ENCODE data around the gene NCCRP1. TPM values are rescaled to one million over a fixed set of nuclear protein-coding genes. Genes with fewer than 3 reads are reported as not detected.

The NCCRP1 gene
- total RNA-seq, 3 donors from 2014 or later: not detected

DNA sequence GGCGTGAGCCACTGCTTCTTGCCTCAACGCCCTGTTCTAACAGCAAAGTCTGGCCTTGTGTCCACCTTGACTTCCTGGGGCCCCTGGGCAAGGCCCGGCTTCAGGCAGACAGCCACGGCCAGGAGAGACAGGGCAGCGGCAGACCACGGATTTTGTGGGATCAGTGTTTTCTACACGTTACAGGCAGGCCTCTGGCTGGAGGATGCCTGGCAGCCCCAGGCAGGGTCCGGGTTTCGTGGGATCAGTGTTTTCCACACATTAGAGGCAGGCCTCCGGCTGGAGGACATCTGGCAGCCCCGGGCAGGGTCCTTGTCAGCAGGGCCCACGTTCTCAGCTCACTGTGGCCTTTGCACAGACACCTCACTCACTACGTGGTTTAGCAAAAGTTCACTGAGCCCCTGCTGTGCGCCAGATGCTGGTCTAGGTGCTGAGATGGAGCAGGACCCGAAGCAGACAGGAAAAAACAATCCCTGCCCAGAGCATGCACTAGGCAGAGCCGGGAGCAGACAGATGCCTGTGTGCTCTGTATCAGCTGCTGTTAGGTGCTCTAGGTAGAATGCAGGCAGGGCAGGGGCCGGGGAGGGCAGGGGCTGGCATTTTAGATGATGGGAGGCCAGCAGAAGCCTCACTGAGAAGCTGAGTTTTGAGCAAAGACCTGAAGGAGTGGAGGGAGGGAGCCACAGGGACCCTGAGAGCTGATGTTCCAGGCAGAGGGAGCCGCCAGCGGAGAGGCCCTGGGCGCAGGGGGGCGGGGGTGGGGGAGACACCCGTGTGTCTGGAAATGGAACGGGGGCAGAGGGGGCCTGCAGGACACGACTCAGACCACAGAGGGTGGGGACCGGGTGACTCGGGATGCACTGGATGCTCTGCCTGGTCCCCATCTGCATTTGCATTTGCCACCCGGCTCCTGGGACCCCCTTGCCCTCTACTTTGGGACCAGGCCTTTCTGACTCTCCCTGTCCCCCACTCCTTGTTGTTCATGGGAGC lies 25.0 kb upstream of the NCCRP1 start:
- H3K9me3 Mint-ChIP-seq: no peaks in the 10 kb centered on the region
- H3K27me3 Mint-ChIP-seq (ENCODE audit: low read depth): no peaks in the 10 kb centered on the region
- no peak overlapping the region for H3K4me3 Mint-ChIP-seq
- ATAC-seq (no peak), DNase-seq (no peak)
- peaks cover 4% of the 10 kb centered on the region for H3K36me3 Mint-ChIP-seq (ENCODE audit: insufficient read depth)
- H3K4me1 Mint-ChIP-seq (ENCODE audit: low read depth): no peaks in the 10 kb centered on the region

DNA sequence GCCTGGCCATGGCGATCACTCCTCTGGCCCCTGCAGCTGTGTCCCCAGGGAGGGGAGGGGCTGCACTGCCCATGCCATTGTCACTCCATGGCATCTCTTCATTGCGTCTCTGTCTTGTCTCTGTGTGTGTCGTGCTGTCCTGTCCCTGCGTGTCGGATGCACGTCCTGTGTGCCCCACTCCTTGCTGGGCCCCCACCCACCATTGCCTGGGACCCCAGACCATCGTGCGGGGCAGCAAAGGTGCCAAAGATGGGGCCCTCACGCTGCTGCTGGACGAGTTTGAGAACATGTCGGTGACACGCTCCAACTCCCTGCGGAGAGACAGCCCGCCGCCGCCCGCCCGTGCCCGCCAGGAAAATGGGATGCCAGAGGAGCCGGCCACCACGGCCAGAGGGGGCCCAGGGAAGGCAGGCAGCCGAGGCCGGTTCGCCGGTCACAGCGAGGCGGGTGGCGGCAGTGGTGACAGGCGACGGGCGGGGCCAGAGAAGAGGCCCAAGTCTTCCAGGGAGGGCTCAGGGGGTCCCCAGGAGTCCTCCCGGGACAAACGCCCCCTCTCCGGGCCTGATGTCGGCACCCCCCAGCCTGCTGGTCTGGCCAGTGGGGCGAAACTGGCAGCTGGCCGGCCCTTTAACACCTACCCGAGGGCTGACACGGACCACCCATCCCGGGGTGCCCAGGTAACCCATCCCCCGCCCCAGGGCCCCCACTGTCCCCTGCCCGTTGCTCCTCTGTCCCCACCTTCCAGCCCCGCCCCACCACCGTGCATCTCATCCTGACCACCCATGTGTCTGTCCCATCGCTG lies 23.9 kb upstream of the NCCRP1 start:
- Mint-ChIP-seq H3K9me3 (no peaks in the 10 kb centered on the region), H3K27me3 (ENCODE audit: low read depth) (no peaks in the 10 kb centered on the region), H3K4me1 (ENCODE audit: low read depth) (no peaks in the 10 kb centered on the region), H3K36me3 (ENCODE audit: insufficient read depth) (peaks cover 4% of the 10 kb centered on the region), H3K4me3 (no peak overlapping the region)
- DNase-seq: no peak
- no peak for ATAC-seq

DNA sequence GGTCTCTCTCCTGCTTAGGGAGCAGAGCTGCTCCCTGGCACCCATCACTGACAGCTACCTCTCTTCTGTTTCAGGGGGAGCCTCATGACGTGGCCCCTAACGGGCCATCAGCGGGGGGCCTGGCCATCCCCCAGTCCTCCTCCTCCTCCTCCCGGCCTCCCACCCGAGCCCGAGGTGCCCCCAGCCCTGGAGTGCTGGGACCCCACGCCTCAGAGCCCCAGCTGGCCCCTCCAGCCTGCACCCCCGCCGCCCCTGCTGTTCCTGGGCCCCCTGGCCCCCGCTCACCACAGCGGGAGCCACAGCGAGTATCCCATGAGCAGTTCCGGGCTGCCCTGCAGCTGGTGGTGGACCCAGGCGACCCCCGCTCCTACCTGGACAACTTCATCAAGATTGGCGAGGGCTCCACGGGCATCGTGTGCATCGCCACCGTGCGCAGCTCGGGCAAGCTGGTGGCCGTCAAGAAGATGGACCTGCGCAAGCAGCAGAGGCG lies 23.2 kb upstream of the NCCRP1 start:
- H3K36me3 Mint-ChIP-seq (ENCODE audit: insufficient read depth): peaks cover 7% of the 10 kb centered on the region
- no peaks in the 10 kb centered on the region for H3K9me3 Mint-ChIP-seq
- no peaks in the 10 kb centered on the region for H3K27me3 Mint-ChIP-seq (ENCODE audit: low read depth)

DNA sequence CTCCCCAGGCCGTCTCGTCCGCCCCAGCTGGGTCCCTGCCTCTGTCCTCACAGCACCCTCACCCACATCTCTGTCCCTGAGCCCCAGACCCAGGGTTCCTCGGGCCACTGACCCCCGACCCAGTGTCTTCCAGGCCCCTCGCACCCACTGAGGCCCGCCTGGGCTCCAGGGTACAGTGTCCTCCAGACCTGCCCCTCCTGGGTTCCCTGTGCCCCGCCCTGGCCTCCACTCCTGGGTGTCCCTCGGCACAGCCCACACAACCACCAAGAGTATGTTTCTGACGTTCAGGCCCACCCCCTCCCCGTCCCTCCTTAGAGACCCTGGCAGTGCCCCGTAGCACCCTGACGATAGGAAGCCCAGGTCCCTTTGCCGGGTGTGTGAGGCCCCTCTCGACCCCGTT lies 22.6 kb upstream of the NCCRP1 start:
- DNase-seq: no peak
- Mint-ChIP-seq H3K4me1 (ENCODE audit: low read depth) (no peaks in the 10 kb centered on the region), H3K36me3 (ENCODE audit: insufficient read depth) (peaks cover 3% of the 10 kb centered on the region)

More for the DNA sequence above, 23.2 kb upstream of the NCCRP1 start:
- Mint-ChIP-seq H3K4me3 (no peak overlapping the region), H3K4me1 (ENCODE audit: low read depth) (no peaks in the 10 kb centered on the region)
- DNase-seq (no peak), ATAC-seq (no peak)

DNA sequence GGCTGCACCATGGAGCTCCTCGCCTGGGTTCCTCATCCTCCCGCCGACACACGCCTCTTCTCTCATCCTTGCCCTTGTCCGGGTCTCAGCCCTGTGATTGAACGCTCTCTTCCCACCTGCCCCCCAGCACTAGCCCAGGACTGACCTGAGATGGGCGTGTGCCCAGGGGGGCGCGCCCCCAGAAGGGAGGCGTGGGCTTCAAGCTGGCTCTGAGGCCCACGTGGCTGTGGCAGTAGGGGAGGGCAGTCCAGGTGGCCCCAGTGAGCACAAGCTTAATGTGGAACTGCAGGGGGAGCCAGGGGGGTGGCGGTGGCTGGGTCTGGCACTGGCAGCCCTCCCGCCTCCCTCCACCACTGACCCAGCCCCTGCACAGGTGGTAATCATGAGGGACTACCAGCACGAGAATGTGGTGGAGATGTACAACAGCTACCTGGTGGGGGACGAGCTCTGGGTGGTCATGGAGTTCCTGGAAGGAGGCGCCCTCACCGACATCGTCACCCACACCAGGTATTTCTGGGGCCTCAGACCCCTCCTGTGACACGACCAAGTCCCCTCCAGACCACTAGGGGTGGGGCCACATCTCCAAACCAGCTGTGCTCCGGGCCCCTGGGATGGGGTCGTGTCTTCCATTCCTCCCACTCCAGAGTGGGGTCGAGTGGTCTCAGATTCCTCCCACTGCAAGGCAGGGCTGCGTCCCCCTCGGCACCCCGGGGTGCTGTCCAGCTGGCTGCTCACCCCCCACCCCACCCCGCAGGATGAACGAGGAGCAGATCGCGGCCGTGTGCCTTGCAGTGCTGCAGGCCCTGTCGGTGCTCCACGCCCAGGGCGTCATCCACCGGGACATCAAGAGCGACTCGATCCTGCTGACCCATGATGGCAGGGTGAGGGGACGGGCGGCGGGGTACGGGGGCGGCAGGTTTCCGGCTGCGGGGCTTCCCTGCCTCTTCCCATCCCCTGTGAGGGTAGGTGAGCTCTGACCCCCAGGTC lies 21.9 kb upstream of the NCCRP1 start:
- H3K36me3 Mint-ChIP-seq (ENCODE audit: insufficient read depth): peaks cover 3% of the 10 kb centered on the region
- no peaks in the 10 kb centered on the region for H3K4me1 Mint-ChIP-seq (ENCODE audit: low read depth)
- H3K27me3 Mint-ChIP-seq (ENCODE audit: low read depth): no peaks in the 10 kb centered on the region
- DNase-seq (no peak), ATAC-seq (no peak)
- H3K4me3 Mint-ChIP-seq: no peak overlapping the region
- H3K9me3 Mint-ChIP-seq: no peaks in the 10 kb centered on the region

More for the DNA sequence above, 22.6 kb upstream of the NCCRP1 start:
- no peaks in the 10 kb centered on the region for H3K27me3 Mint-ChIP-seq (ENCODE audit: low read depth)
- H3K4me3 Mint-ChIP-seq: no peak overlapping the region
- no peak for ATAC-seq
- no peaks in the 10 kb centered on the region for H3K9me3 Mint-ChIP-seq

DNA sequence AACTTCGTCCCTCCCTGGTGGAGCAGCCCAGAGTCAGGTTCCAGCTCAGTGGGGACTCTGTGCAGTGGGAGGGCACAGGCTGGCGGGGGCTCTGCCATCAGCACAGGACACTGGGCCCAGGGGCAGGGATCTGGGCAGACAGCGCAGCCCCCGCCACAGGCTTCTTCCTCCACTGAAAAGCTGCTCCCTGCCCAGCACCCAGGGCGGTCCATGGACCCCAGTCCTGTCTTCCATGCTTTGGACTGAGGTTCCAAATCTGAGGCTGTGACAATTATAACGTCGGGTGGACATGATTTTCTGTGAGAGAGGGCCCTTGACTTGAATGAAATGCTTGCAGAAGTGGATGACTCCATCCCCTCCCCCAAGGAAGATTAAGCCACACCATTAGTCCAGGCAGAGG lies 21.2 kb upstream of the NCCRP1 start:
- H3K4me1 Mint-ChIP-seq (ENCODE audit: low read depth): no peaks in the 10 kb centered on the region
- H3K27me3 Mint-ChIP-seq (ENCODE audit: low read depth): no peaks in the 10 kb centered on the region
- no peak for ATAC-seq
- no peak overlapping the region for H3K4me3 Mint-ChIP-seq
- peaks cover 3% of the 10 kb centered on the region for H3K36me3 Mint-ChIP-seq (ENCODE audit: insufficient read depth)
- no peaks in the 10 kb centered on the region for H3K9me3 Mint-ChIP-seq
- no peak for DNase-seq

DNA sequence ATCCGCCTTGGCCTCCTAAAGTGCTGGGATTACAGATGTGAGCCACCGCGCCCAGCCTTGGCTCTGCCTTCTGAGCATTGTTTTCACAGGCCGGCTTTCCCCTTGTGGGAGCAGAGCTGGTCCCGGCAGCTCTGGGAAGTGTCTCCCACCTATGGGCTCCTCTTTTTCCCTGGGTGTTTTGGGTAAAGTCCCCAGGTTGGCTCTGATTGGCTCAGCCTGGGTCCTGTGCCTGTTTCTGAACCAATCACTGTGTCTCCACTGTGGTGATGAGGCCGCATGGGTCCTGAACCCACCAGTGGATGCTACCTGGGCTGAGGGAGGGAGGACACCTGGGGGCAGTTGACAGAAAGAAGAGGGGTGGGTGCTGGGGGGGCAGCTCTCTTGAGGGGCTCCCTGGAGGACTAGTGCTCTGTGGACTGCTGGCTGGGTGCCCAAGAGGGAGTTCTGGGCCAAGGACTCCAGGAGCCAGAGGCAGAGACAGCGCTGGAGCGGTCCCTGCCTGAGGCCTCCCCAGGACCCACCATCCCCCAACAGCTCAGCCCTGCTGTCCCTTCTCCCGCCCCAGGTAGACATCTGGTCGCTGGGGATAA lies 19.6 kb upstream of the NCCRP1 start:
- Mint-ChIP-seq H3K36me3 (ENCODE audit: insufficient read depth) (peaks cover 3% of the 10 kb centered on the region), H3K9me3 (no peaks in the 10 kb centered on the region), H3K4me3 (no peak overlapping the region), H3K4me1 (ENCODE audit: low read depth) (no peaks in the 10 kb centered on the region), H3K27me3 (ENCODE audit: low read depth) (no peaks in the 10 kb centered on the region)
- no peak for DNase-seq
- ATAC-seq: no peak

DNA sequence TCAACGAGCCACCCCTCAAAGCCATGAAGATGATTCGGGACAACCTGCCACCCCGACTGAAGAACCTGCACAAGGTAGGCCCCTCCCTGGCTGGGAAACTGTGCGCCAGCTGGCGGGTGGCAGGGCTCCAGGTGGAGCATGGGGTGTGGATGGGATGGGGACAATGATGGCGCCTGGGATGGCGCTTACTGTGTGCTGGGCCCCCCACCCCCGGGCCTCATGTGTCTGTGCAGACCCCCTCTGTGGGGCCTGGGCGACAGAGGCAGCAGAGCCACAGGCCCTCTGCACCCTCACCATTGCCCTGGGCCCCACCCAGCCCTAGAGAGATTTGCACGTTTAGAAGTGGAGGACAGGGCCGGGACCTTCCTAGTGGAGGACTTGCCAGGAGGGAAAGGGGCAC lies 19.0 kb upstream of the NCCRP1 start:
- ATAC-seq (no peak), DNase-seq (no peak)
- H3K4me1 Mint-ChIP-seq (ENCODE audit: low read depth): no peaks in the 10 kb centered on the region
- H3K9me3 Mint-ChIP-seq: no peaks in the 10 kb centered on the region
- no peak overlapping the region for H3K4me3 Mint-ChIP-seq
- no peaks in the 10 kb centered on the region for H3K27me3 Mint-ChIP-seq (ENCODE audit: low read depth)
- peaks cover 3% of the 10 kb centered on the region for H3K36me3 Mint-ChIP-seq (ENCODE audit: insufficient read depth)

DNA sequence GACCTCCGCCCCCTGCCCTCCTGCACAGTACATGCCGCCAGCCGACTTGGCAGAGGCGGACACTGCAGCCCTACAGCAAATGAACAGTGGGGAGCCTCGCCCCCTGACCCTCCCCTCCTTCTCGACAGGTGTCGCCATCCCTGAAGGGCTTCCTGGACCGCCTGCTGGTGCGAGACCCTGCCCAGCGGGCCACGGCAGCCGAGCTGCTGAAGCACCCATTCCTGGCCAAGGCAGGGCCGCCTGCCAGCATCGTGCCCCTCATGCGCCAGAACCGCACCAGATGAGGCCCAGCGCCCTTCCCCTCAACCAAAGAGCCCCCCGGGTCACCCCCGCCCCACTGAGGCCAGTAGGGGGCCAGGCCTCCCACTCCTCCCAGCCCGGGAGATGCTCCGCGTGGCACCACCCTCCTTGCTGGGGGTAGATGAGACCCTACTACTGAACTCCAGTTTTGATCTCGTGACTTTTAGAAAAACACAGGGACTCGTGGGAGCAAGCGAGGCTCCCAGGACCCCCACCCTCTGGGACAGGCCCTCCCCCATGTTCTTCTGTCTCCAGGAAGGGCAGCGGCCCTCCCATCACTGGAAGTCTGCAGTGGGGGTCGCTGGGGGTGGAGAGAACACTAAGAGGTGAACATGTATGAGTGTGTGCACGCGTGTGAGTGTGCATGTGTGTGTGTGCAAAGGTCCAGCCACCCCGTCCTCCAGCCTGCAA lies 18.3 kb upstream of the NCCRP1 start:
- Mint-ChIP-seq H3K27me3 (ENCODE audit: low read depth) (no peaks in the 10 kb centered on the region), H3K36me3 (ENCODE audit: insufficient read depth) (peaks cover 3% of the 10 kb centered on the region), H3K4me1 (ENCODE audit: low read depth) (no peaks in the 10 kb centered on the region), H3K4me3 (no peak overlapping the region), H3K9me3 (no peaks in the 10 kb centered on the region)
- DNase-seq (no peak), ATAC-seq (no peak)

DNA sequence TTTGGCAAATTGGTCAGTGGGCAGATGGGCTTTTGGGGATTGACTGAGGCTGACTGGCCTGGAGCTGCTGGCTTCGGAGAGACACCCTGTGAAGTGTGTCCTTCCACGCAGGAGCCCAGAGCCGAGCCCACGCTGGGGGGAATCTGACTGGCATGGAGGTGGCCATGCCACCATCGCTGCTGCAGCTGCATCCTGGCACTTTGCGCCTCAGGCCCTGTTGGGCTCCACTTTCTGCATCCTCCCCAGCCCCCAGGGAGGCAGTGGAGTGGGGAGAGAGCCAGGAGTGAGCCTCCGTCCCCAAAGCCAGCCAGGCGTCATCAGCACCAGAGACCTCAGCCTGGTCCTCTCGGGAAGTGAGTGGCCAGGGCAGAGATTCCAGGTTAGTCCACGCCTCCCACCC lies 17.0 kb upstream of the NCCRP1 start:
- no peak for ATAC-seq
- H3K36me3 Mint-ChIP-seq (ENCODE audit: insufficient read depth): peaks cover 3% of the 10 kb centered on the region
- H3K4me1 Mint-ChIP-seq (ENCODE audit: low read depth): no peaks in the 10 kb centered on the region
- no peaks in the 10 kb centered on the region for H3K27me3 Mint-ChIP-seq (ENCODE audit: low read depth)
- H3K4me3 Mint-ChIP-seq: no peak overlapping the region
- no peak for DNase-seq
- H3K9me3 Mint-ChIP-seq: no peaks in the 10 kb centered on the region

DNA sequence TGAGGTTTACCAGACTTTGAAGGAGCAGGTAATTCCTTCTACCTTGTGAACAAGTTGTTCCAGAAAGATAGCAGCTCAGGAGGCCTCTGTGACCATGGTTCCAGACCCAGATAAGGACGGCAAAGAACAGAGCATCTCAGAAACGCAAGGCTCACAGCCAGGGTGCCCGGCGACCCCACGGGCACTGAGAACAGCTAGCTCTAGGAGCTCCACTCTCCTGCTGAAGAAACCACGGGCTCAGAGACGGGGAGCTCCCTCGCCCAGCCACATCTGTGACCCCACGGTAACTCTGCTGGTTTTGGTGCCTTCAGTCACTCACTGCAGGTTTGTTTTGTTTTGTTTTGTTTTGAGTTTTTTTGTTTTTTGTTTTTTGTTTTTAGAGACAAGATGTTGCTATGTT lies 16.0 kb upstream of the NCCRP1 start:
- H3K4me3 Mint-ChIP-seq: no peak overlapping the region
- no peaks in the 10 kb centered on the region for H3K27me3 Mint-ChIP-seq (ENCODE audit: low read depth)
- H3K9me3 Mint-ChIP-seq: no peaks in the 10 kb centered on the region
- H3K36me3 Mint-ChIP-seq (ENCODE audit: insufficient read depth): peaks cover 3% of the 10 kb centered on the region
- DNase-seq (no peak), ATAC-seq (no peak)
- H3K4me1 Mint-ChIP-seq (ENCODE audit: low read depth): no peaks in the 10 kb centered on the region

DNA sequence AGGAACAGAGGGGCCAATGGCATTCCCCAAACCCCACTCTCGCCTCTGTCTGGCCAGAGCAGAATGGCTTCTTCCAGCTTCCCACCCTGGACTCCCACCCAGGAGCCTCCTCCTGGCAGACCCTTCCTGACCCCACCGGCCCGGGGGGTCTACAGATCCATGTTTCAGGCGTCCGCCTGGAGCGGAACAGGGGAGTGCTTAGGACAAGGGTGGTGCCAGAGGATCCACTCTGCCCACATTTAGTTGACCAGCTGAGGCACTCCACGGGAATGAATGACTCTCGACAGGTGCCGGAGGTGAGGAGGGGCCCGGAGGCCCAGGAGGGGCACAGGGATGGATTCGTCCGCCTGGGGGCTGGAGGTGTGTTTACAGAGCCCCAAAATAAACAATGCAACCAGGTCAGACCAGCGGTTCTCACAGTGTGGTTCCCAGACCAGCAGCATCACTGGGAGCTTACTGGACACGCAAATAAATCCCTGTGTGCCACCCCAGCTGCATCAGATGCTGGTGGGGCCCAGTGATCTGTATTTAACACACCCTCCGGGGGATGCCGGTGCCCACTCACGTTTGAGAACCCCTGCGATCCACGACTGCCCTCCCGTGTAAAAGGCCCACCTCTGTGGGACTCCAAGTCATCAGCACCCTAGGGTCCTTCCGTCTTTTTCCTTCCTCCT lies 15.1 kb upstream of the NCCRP1 start:
- Mint-ChIP-seq H3K9me3 (no peaks in the 10 kb centered on the region), H3K4me3 (no peak overlapping the region), H3K4me1 (ENCODE audit: low read depth) (no peaks in the 10 kb centered on the region), H3K27me3 (ENCODE audit: low read depth) (no peaks in the 10 kb centered on the region), H3K36me3 (ENCODE audit: insufficient read depth) (peaks cover 3% of the 10 kb centered on the region)
- ATAC-seq: no peak
- no peak for DNase-seq

DNA sequence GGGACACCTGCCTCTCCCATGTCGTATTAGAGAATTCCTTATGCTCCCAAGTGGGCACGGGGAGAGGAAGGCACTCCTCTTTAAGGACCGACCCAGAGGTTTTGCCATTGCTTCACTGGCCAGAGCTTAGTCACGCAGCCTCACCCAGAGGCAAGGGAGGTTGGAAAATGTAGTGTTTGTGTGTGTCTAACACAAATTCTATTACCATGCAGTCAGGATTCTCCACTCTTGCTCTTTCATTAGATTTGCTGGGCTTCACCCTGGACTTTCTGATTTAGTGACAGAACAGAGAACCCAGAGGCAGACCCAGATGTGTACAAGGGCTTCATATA lies 14.6 kb upstream of the NCCRP1 start:
- ATAC-seq (no peak), DNase-seq (no peak)
- peaks cover 3% of the 10 kb centered on the region for H3K36me3 Mint-ChIP-seq (ENCODE audit: insufficient read depth)
- H3K4me3 Mint-ChIP-seq: no peak overlapping the region
- no peaks in the 10 kb centered on the region for H3K9me3 Mint-ChIP-seq
- no peaks in the 10 kb centered on the region for H3K4me1 Mint-ChIP-seq (ENCODE audit: low read depth)
- H3K27me3 Mint-ChIP-seq (ENCODE audit: low read depth): no peaks in the 10 kb centered on the region

Measured in activated T-cell treated with anti-CD3 and anti-CD28 coated beads, Interleukin-2, amount 50 U/mL, for 4 hours (primary cell).